Thyroid gland (tissue), 4 donors: Measurements from ENCODE around the gene MROH2A.

Experiments
- POLR2A ChIP-seq, 2 donors: fragments of 450-650 bp; IDR thresholded peaks; one replicate each; pipeline ENCODE4 v1.6.1; 2017; ENCODE audit warnings: antibody characterized with exemption in 2 of 2, mild to moderate bottlenecking in 2 of 2, moderate library complexity in 1 of 2
- TF ChIP-seq, protein P1 (sequence below), 6 experiments: fragments of 200-600 bp in 3 of 6; fragments of 450-650 bp in 3 of 6; sonication (generic) in 3 of 6; IDR thresholded peaks; one replicate each; pipeline ENCODE4 v1.5.1; 2016 to 2019; ENCODE audit warnings: antibody characterized with exemption in 6 of 6, mild to moderate bottlenecking in 2 of 6, inconsistent platforms in 1 of 6, moderate library complexity in 1 of 6

DNA sequence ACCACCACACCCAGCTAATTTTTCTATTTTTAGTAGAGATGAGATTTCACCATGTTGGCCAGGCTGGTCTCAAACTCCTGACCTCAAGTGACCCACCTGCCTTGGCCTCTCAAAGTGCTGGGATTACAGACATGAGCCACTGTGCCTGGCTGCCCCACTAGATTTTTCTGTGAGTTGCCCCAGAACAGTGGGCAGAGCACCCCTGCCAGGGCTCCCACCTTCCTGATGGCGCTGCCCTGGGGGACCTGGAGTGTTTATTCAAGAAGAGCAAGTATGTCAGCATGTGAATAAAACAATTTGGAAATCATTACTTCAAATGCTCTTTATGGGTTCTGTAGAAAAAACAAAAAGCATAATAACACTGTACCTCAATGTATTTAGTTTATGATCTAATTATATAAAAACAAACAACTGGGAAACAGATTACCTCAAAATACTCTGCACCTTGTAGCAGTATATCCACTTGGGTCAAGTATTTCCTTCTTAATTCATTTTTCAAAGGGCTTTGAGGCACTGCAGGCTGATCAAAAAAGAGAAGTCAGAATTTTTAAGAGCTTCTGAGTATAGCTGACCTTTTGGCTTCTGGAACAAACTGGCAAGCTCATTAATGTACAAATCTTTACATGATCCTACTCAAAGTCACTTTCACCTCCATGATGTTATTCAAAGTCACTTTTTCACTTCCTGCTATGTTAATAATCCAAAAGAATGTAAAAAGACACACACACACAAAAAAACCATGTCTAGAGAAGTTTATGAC, 67.4 kb downstream of the MROH2A start:
- TF ChIP-seq, protein P1, sequence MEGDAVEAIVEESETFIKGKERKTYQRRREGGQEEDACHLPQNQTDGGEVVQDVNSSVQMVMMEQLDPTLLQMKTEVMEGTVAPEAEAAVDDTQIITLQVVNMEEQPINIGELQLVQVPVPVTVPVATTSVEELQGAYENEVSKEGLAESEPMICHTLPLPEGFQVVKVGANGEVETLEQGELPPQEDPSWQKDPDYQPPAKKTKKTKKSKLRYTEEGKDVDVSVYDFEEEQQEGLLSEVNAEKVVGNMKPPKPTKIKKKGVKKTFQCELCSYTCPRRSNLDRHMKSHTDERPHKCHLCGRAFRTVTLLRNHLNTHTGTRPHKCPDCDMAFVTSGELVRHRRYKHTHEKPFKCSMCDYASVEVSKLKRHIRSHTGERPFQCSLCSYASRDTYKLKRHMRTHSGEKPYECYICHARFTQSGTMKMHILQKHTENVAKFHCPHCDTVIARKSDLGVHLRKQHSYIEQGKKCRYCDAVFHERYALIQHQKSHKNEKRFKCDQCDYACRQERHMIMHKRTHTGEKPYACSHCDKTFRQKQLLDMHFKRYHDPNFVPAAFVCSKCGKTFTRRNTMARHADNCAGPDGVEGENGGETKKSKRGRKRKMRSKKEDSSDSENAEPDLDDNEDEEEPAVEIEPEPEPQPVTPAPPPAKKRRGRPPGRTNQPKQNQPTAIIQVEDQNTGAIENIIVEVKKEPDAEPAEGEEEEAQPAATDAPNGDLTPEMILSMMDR (IDR thresholded peaks at IDR 0.05): no peak
- TF ChIP-seq POLR2A (IDR thresholded peaks at IDR 0.05): no peak
